Glutamatergic neuron (in vitro differentiated cells): ENCODE results near the gene MTM1. TPM values are rescaled to one million over a fixed set of nuclear protein-coding genes. Genes with fewer than 3 reads are reported as not detected.

ENCODE experiments used
- DNase-seq: peaks from one replicate; pipeline ENCODE4 v3.0.0; 2022
- H3K27ac Mint-ChIP-seq: one replicate; pipeline ENCODE4 v1.8.0; 2020; ENCODE audit warnings: mild to moderate bottlenecking, mixed read lengths, inconsistent platforms; ENCODE audit not compliant: unreplicated experiment
- H3K27me3 Mint-ChIP-seq: one replicate; pipeline ENCODE4 v1.8.0; 2020; ENCODE audit warnings: mild to moderate bottlenecking, moderate library complexity, mixed read lengths, inconsistent platforms; ENCODE audit not compliant: unreplicated experiment
- H3K36me3 Mint-ChIP-seq: one replicate; pipeline ENCODE4 v1.8.0; 2020; ENCODE audit warnings: mild to moderate bottlenecking, mixed read lengths, inconsistent platforms; ENCODE audit not compliant: unreplicated experiment
- H3K4me1 Mint-ChIP-seq: one replicate; pipeline ENCODE4 v1.8.0; 2020; ENCODE audit warnings: mild to moderate bottlenecking, low read depth, mixed read lengths, inconsistent platforms; ENCODE audit not compliant: unreplicated experiment
- H3K4me3 Mint-ChIP-seq: one replicate; pipeline ENCODE4 v1.8.0; 2020; ENCODE audit warnings: mild to moderate bottlenecking, mixed read lengths, inconsistent platforms; ENCODE audit not compliant: unreplicated experiment
- H3K9me3 Mint-ChIP-seq: one replicate; pipeline ENCODE4 v1.8.0; 2020; ENCODE audit warnings: mild to moderate bottlenecking, moderate library complexity, mixed read lengths, inconsistent platforms; ENCODE audit not compliant: unreplicated experiment
- CTCF ChIP-seq: fragments of 200-600 bp; sonication (generic); IDR thresholded peaks from one replicate; pipeline ENCODE4 v1.5.0; 2021; ENCODE audit not compliant: partially characterized antibody, unreplicated experiment
- total RNA-seq: library from RNA; stranded (reverse); fragmentation: NEBNext Ultra II Directional; extraction: Animal tissue kit (Norgen Biotek cat#: 25700); gene quantifications from one replicate; pipeline ENCODE4 v1.2.1, GENCODE V29; 2021; ENCODE audit not compliant: unreplicated experiment

Gene MTM1
- total RNA-seq, 1 donor from 2014 or later, result 7.4 TPM

DNA sequence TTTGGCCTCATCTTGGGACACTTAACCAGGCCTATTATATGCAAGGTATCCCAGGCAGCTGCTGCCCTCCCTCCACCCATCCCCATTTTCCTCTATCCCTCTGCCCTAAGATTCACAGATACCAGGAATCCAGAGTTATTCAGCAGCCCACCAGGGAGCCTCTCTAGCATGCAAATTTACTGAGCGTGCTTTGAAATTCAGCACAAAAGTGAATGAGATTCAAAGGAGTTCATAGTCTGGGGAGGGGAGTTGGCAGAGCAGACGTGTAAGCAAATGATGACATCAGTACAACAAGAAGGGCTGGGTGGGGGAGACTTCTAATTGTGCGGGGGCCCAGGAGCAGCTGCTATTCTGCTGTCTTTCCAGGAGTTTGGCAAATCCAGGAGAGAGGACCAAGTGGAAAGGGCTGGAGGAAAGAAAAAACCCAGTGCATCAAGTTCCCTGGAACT is 1.7 kb upstream of the MTM1 start:
- no peak for DNase-seq
- TF ChIP-seq CTCF, result no peak
- Mint-ChIP-seq H3K36me3 (no peaks in the 10 kb centered on the region), H3K27ac (no peak overlapping the region), H3K27me3 (peaks cover 3% of the 10 kb centered on the region), H3K4me1 (peaks cover 1% of the 10 kb centered on the region), H3K4me3 (no peak overlapping the region), H3K9me3 (no peaks in the 10 kb centered on the region)

- TF ChIP-seq CTCF, result no peak
- Mint-ChIP-seq H3K4me3 (peak overlapping the region; percentile 34), H3K27me3 (peaks cover 3% of the 10 kb centered on the region), H3K9me3 (no peaks in the 10 kb centered on the region), H3K36me3 (no peaks in the 10 kb centered on the region), H3K4me1 (peaks cover 1% of the 10 kb centered on the region), H3K27ac (no peak overlapping the region)
- no peak for DNase-seq
Measured at GRCh38 chrX:150567645-150568319, 639 bp upstream of the MTM1 start.

GRCh38 chrX:150569155-150569477 is 695 bp downstream of the MTM1 start:
- no peaks in the 10 kb centered on the region for H3K9me3 Mint-ChIP-seq
- no peak for TF ChIP-seq CTCF
- no peak overlapping the region for H3K27ac Mint-ChIP-seq
- peaks cover 1% of the 10 kb centered on the region for H3K4me1 Mint-ChIP-seq
- H3K27me3 Mint-ChIP-seq, result no peaks in the 10 kb centered on the region
- peak overlapping the region; percentile 73 for H3K4me3 Mint-ChIP-seq
- no peak for DNase-seq
- H3K36me3 Mint-ChIP-seq, result no peaks in the 10 kb centered on the region

- Mint-ChIP-seq H3K27ac (no peak overlapping the region), H3K9me3 (no peaks in the 10 kb centered on the region)
Measured at GRCh38 chrX:150570512-150570911, 2.1 kb downstream of the MTM1 start.

More at GRCh38 chrX:150570512-150570911, 2.1 kb downstream of the MTM1 start:
- DNase-seq, result no peak
- H3K27me3 Mint-ChIP-seq, result no peaks in the 10 kb centered on the region
- H3K4me1 Mint-ChIP-seq, result peaks cover 1% of the 10 kb centered on the region
- no peak for TF ChIP-seq CTCF
- no peak overlapping the region for H3K4me3 Mint-ChIP-seq
- no peaks in the 10 kb centered on the region for H3K36me3 Mint-ChIP-seq
